GM13976 (cell line): Measurements from ENCODE around the gene SCAMP4.
"Not testable (repeated sequence)": the region's sequence is repeated elsewhere in the genome, so short reads cannot be mapped to it uniquely, and the experiment has no call there.

Source experiments
- DNase-seq: peaks from one replicate; pipeline ENCODE4 v3.0.0; 2012; ENCODE audit warnings: low spot score
- in situ Hi-C: fragments of 300-500 bp; cut with MboI; formaldehyde crosslinking; loops from one replicate; pipeline ENCODE4 v1.12.0; 2022; ENCODE audit warnings: low sequenced_read_pairs, mixed read lengths, inconsistent platforms; ENCODE audit not compliant: unreplicated experiment
- TF ChIP-seq, protein P1 (sequence below): IDR thresholded peaks from 2 replicates; pipeline ENCODE4 v1.5.1; 2012; ENCODE audit warnings: borderline replicate concordance, mild to moderate bottlenecking; ENCODE audit not compliant: insufficient read depth; ENCODE audit errors: extremely low read depth, missing control alignments, control extremely low read depth

Gene SCAMP4

DNA sequence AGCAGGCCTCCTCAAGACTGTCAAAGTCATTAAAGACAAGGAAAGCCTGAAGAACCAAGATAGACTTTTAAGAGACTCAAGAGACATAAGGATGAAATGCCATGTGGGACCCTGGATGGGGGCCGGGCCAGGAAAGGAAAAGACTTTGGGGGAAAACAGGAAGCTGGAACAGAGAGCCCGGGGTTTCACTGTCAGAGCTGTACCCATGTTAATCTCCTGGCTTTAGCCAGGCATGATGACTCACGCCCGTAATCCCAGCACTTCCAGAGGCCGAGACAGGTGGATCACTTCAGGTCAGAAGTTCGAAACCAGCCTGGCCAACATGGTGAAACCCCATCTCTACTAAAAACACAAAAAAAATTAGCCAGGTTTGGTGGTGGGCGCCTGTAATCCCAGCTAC is 36.2 kb upstream of the SCAMP4 start:
- TF ChIP-seq, protein P1, sequence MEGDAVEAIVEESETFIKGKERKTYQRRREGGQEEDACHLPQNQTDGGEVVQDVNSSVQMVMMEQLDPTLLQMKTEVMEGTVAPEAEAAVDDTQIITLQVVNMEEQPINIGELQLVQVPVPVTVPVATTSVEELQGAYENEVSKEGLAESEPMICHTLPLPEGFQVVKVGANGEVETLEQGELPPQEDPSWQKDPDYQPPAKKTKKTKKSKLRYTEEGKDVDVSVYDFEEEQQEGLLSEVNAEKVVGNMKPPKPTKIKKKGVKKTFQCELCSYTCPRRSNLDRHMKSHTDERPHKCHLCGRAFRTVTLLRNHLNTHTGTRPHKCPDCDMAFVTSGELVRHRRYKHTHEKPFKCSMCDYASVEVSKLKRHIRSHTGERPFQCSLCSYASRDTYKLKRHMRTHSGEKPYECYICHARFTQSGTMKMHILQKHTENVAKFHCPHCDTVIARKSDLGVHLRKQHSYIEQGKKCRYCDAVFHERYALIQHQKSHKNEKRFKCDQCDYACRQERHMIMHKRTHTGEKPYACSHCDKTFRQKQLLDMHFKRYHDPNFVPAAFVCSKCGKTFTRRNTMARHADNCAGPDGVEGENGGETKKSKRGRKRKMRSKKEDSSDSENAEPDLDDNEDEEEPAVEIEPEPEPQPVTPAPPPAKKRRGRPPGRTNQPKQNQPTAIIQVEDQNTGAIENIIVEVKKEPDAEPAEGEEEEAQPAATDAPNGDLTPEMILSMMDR: no peak
- in situ Hi-C loops: no loop called here
- DNase-seq: no peak

DNA sequence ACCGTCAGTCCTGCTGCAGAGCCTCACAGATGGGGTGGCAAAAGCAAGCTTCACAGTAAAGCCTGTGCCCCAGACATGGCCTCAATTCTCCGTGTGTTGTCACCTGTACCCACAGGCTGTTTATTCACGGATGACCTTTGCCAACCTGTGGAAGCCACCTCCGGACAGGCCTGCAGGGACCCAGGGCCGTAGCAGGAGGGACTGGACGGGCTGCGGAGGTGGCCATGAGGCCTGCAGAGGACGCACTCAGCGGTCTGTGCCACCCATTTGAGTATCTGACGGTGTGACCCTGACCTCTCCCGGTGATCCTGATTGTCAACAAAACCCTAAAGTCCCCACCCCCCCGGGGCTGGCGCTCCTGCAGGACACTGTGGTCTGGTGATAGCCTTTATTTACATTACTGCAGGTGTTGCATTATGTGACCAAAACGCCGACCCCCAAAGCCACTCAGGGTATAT is 34.0 kb upstream of the SCAMP4 start:
- DNase-seq: no peak
- in situ Hi-C loops: no loop called here
- TF ChIP-seq, protein P1: no peak

GRCh38 chr19:1871630-1872029 is 33.6 kb upstream of the SCAMP4 start:
- in situ Hi-C loops: no loop called here

GRCh38 chr19:1872807-1873523 is 32.2 kb upstream of the SCAMP4 start:
- in situ Hi-C loops: no loop called here
- DNase-seq: no peak
- TF ChIP-seq, protein P1: no peak

More at GRCh38 chr19:1871630-1872029, 33.6 kb upstream of the SCAMP4 start:
- DNase-seq: no peak
- TF ChIP-seq, protein P1: no peak

DNA sequence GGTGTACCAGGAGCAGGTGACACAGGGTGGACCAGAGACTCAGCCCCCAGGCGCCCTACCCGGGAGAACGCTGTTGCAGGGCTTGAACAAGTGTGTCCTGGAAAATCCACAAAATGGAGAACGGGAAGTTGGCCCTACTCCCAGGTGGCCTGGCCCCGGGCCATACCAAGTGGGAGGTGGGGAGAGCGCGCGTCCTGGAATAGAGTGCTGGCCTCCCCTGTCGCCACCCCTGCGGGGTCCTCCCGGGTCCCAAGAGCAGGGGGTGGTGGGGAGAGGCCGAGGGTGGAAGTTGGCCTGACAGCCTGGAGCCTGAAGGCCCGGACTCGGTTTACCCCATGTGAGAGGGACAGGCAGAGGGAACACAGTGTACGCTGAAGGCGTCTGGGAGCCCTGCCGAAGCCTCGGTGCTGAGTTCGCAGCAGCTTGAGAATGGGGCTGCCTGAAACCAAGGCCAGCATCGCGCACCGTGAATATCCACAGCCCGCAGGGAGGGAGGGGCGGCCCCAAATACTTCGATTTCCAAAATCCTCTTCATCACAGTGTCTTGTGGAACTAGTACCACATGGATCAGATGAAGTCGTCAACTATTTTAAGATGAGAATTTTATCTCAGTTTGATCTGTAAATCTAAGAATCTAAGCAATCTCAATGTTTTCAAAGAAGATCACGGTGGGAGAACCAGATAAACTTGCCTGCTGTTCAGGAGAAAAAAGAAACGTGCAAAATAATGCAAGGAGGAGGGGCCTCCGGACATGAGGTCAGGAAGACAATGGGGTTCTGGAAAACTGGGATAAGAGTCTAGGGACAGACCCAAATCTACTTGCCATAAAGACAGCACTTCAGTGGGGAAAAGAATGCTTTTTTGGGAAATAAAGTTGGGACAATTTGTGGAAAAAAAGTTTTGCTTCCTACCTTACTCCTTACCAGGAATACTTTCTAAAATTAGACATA is 31.4 kb upstream of the SCAMP4 start:
- TF ChIP-seq, protein P1: no peak
- in situ Hi-C loops: no loop called here
- no peak for DNase-seq

GRCh38 chr19:1874554-1875185 is 30.5 kb upstream of the SCAMP4 start:
- in situ Hi-C loops: no loop called here
- TF ChIP-seq, protein P1: no peak
- DNase-seq: no peak

DNA sequence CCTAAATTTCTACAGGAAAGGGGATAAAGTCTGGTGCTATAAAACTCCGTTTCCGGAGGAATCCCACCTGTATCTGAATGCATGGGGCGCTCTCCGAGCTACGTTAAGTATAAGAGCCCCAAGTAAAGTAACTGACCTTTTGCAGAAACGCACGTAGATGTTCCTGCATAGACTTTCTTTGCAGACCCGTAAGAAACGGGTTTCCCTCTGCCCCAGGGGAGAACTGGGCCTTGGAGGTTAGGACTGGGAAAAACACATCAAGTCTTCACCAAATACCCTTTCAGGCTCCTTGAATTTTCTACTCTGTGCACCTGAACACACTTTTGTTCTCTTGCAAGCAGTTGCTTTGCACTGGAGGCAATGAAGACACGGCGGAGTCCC is 29.9 kb upstream of the SCAMP4 start:
- in situ Hi-C loops, DNase-seq: not testable (repeated sequence)
